NT2/D1 (cell line): ENCODE results near the gene CCDC40.

Experiments used
- SUZ12 ChIP-seq: IDR thresholded peaks from 2 replicates; pipeline ENCODE4 v1.6.1; 2011; ENCODE audit not compliant: insufficient read length, insufficient read depth; ENCODE audit errors: extremely low read depth
- ZNF274 ChIP-seq: IDR thresholded peaks from 2 replicates; pipeline ENCODE4 v1.6.1; 2011; ENCODE audit warnings: mild to moderate bottlenecking, low read depth, low read length

DNA sequence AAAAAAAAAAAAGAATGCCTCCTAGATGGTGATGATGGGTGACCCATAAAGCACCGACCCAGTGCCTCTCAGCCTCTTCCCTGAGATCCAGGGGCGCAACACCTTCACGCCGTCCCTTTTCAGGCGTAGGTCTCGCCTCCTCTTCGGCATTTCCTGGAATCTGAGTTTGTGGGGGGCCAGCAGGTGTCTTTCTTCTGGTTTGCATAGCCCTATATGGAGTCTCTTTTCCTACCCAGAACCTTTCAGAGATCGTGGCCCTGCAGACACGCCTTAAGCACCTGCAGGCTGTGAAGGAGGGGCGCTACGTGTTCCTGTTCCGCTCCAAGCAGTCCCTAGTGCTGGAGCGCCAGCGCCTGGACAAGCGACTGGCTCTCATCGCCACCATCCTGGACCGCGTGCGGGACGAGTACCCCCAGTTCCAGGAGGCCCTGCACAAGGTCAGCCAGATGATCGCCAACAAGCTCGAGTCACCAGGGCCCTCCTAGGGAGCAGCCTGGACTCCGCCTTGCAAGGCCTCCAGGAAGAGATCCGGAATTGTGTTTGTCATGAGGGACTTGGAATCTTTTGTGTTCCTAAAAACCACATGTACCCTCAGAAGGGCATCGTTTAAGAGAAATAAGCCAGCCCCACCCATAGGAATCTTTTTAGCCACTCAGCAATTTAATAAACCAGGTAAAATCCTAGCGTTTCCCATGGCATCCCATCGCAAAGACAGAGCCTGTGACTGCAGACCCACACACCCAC lies 63.0 kb downstream of the CCDC40 start:
- TF ChIP-seq SUZ12 (no peak), ZNF274 (no peak)
